NCI-H128 (cell line): ENCODE data around the gene SLC22A8.
"Not testable (repeated sequence)": the region's sequence is repeated elsewhere in the genome, so short reads cannot be mapped to it uniquely, and the experiment has no call there.

Experiments used
- DNase-seq: peaks from one replicate; lab custom pipeline; 2025; ENCODE audit not compliant: unreplicated experiment; lab: John Stamatoyannopoulos, UW

SLC22A8 gene

DNA sequence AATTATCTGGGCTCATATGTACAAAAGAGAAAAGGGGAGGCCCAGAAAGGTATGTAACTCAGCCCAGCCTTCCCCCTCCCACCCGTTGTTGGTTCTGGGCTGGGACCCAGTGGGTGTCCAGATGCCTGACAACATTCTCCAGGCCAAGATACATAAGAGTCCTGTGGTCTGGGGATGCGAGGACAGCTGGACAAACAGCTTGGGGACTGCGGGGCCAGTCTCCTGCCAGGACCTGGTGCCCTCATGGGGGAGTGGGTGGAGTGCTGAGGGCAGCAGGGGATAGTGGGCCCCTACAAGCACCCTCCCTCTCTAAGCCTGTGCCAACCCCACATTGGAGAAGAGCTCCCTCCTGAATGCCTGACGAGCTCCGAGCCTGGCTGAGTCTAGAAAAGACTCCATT, 27.4 kb downstream of the SLC22A8 start:
- DNase-seq = no peak

DNA sequence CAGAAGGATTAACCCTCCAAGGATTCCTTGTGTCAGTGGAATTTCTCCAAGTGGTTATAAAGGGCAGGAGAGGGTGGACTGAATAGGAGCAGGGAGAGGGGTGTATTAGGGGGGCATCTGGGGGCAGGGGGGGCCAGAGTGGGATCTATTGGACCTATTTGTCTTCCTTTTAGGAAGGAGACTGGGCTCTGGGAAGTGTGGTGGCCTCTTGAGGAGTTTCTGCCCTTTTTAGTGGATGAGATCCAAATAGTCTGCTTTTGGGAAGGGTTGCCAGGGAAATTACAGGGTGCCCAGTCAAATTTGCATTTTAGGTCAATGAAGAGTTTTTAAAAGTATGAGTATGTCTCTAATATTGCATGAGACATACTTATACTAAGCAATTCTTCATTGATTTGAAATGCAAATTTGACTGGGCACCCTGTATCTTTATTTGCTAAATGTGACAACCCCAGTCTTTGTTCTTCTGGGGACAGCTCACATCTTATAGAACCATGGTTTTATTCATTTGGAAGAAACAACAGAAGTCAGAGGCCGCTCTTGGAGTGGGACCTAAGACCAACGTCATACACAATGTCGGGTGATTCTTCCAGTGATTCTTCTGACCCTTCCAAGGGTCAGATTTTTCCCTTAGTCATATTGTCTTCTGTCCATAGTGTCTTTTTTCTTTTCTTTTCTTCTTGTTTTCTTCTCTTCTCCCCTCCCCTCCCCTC, 30.4 kb downstream of the SLC22A8 start:
- no peak for DNase-seq

GRCh38 chr11:62984451-62984991, 31.1 kb downstream of the SLC22A8 start, which contains the start of gene SLC22A6:
Gene SLC22A6 (minus strand): TSS chr11:62984967. CDS start chr11:62984690, 277 bp downstream.
- DNase-seq = no peak

GRCh38 chr11:62983536-62984199, 32.0 kb downstream of the SLC22A8 start:
- DNase-seq = no peak

- no peak for DNase-seq
Observed at GRCh38 chr11:62981743-62982142, 33.9 kb downstream of the SLC22A8 start.

- DNase-seq = no peak
Observed at GRCh38 chr11:62980133-62980760, 35.4 kb downstream of the SLC22A8 start.

DNA sequence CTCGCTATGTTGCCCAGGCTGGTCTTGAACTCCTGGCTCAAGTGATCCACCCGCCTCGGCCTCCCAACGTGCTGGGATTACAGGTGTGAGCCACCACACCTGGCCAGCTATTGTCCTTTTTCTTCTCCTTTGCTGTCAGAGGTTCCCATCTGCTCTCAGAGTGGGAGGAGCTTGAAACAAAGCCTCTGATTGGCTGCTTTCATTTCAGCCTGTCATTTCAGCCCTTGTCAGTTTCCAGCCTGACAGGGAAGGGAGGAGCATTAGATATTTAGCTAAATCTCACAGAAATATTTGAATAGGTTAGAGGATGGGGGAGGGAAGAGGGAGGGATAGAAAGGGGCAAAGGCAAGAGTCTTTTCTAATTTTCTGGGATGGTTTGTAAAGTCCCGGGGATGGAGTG, 39.5 kb downstream of the SLC22A8 start:
- no peak for DNase-seq

- DNase-seq = no peak
Observed at GRCh38 chr11:62974848-62975522, 40.7 kb downstream of the SLC22A8 start.

GRCh38 chr11:62965574-62965973, 50.1 kb downstream of the SLC22A8 start:
- DNase-seq = no peak

GRCh38 chr11:62962391-62962790, 53.2 kb downstream of the SLC22A8 start:
- no peak for DNase-seq

DNA sequence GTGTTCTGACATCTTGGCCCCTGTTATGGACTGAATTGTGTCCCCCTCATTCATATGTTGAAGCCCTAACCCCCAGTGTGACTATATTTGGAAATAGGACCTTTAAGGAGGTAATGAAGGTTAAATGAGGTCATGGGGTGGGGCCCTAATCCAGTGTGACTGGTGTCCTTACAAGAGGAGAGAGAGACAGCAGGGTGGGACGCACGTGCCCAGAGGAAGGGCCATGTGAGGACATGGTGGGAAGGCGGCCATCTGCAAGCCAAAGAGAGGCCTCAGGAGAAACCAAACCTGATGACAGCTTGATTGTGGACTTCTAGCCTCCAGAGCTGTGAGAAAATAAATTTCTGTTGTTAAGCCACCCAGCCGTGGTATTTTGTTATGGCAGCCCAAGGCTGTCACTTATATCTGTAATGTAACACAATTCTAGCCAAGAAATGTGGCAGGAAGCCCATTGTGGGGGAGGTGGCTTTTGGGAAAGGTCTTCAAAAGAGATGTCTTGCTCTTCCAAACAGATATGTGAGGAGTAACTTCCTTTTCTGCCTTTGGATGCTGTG, 54.5 kb downstream of the SLC22A8 start:
- DNase-seq = no peak

DNA sequence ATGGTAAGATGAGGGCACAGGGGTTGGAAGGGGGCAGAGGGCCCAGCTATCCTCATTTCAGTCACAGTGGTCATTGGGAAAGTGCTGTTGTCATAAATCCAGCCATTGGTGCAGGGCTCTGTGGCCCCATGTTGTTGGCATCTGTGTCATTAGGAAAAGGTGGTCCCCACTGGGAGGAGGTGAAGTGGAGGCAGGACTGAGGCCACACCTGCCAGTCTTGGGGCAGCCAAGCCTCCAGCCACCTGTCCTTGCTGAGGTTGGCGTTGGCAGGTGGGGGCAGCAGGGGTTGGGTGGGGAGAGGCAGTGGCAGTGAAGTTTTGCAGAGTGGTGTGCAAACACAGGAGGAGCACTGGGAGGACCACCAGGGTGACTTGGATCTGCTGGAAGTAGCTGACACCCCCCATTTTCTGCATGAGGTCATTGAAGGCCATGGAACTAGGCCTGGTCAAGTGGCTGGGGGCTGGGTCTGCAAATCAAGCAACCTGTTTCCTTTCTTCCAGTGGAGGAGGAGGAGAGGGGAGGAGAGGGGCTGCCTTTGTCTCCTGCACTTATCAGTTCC, 56.1 kb downstream of the SLC22A8 start:
- no peak for DNase-seq

DNA sequence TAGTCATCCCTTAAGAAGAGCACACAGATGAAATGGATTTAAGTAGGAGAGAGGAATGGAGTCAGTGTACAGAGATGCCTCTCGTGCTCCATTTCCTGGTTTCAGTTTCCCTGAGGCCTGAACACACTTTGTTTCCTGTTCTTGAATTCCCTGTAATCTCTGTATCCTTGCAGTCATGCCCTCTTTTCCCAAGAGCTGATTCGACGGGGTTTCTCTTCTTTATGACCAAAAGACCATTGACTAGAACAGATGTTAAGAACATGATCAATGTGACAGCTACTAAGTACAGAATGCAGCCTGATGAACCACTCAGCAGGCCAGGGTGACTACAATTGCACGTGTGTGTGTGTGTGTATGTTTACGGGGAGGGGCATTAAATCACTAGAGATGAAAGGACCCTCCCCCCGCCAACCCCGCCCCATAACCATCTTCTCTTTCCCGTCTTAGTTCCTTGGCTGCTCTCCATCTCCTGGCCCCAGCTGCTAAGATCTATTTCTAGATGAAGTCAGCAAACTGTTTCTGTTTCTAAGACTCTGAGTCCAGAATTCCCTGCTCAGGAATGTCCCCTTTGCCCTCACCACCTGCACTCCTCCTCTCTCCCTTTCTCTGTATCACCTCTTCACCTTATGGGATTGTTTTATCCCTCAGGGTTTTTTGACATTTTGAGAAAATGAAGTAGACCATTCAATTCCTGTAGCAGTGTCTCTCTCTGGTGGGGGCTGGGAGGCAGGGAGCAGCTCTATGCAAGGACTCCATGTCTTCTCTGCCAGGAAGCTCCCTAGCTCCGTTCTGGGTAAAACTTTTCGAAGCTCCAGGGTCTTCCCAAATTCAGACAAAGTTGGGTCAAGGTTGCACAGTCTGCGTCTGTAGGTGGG, 56.9 kb downstream of the SLC22A8 start:
- DNase-seq = no peak

- DNase-seq = no peak
Observed at GRCh38 chr11:62957147-62957546, 58.5 kb downstream of the SLC22A8 start.

DNA sequence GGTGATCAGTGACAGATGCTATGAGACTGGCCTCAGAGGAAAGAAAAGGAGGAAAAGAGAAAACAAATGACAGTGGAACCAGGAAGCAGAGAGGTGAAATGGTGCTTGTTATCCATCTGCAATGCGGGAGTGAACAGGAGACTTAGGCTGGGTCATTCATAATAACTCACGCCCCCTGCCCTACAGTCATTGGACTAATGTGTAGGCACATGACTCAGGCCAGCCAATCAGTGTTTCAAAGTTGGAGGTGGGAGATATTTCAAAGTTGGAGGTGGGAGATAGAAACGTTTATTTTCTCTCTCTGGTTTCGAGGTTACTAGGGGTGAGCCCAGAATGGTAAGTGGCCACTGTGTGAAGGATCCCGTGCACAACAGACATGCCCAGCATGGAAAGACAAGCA, 61.2 kb downstream of the SLC22A8 start:
- no peak for DNase-seq

DNA sequence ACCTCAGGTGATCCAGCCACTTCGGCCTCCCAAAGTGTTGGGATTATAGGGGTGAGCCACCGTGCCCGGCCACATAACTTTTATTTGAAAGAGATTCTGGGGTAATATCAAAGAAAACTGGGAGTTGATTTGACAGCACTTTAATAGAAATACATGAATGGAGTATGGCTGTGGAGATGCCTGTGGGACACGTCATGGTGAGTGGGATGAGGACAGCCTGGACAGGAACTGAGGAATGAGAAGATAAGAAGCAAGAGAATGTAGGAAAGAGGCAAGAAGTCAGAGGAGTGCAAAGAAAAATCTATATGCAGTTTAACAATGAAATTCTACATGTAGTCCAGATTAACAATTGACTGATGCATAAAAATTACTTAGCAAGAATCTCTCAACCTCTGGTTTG, 61.8 kb downstream of the SLC22A8 start:
- DNase-seq = no peak

- no peak for DNase-seq
Observed at GRCh38 chr11:62948765-62949320, 66.8 kb downstream of the SLC22A8 start.

DNA sequence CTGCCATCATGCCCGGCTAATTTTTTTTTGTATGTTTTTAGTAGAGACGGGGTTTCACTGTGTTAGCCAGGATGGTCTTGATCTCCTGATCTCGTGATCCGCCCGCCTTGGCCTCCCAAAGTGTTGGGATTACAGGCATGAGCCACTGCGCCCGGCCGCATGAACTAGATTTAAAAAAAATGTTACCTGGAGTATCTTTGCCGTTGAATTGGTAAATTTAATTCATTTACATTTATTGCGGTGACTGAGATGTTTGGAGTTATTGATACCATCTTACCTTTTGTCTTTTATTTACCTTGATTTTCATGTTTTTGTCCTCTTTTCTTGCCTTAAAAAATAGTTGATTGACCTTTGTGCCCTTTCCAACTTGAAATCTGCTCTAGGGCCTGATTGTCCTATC, 70.1 kb downstream of the SLC22A8 start:
- DNase-seq = not testable (repeated sequence)
